ENCODE data around the gene KLHL7. TPM values are rescaled to one million over a fixed set of nuclear protein-coding genes. Genes with fewer than 3 reads are reported as not detected.

The KLHL7 gene
- total and polyA plus RNA-seq, 9 of the 15 experiments (the other 6 are each of a cell fraction or from before 2014, with no cell fraction given): 4.2 to 63.1 (median 32.3) TPM

GRCh38 chr7:23114896-23115295, 9.3 kb downstream of the KLHL7 start:
- DNase-seq (ENCODE audit: extremely low read depth in 1 of 4, low spot score in 3 of 4): no peak
- CTCF ChIA-PET (ENCODE audit: low intra/inter-chr PET ratio): no interaction called here
- H3K79me2 ChIP-seq (ENCODE audit: control insufficient read depth, insufficient read depth, low read length): no peaks in the 10 kb centered on the region
- H3K27ac ChIP-seq (ENCODE audit: extremely low read depth, low read depth, low read length): no peak overlapping the region
- H3K36me3 ChIP-seq (ENCODE audit: control insufficient read depth, insufficient read depth, low read length): no peaks in the 10 kb centered on the region
- no peaks in the 10 kb centered on the region for H3K9me1 ChIP-seq (ENCODE audit: control insufficient read depth, insufficient read depth, low read length)
- WGBS (ENCODE audit: insufficient coverage, low coverage, missing lambda C conversion rate): 70% methylated on average over 3 of the region's 3 CpGs
- in situ Hi-C loops (cut with MboI): no loop called here
- no peak for FAIRE-seq
- H3K4me1 ChIP-seq (replicated peaks in 1 of 2; ENCODE audit: control insufficient read depth in 2 of 2, insufficient read depth in 2 of 2, low read length in 2 of 2): no peaks in the 10 kb centered on the region
- POLR2A ChIA-PET: interaction anchor here (0.6 to 2.2 kb wide), 3 partner anchors 9 to 122 kb away, joined by 3 to 11 read pairs (median 9); partner anchors contain the start of gene KLHL7
- H3K4me2 ChIP-seq (ENCODE audit: insufficient read depth, low read length): no peak overlapping the region
- no peaks in the 10 kb centered on the region for H3K27me3 ChIP-seq (ENCODE audit: control insufficient read depth in 2 of 2, insufficient read depth in 2 of 2, low read length in 2 of 2)
- intact Hi-C loops (cut with micrococcal nuclease): no loop called here
- no peak overlapping the region for H3K4me3 ChIP-seq
- ATAC-seq: no peak
- BruUV-seq (replicated peaks): no TSS peak
- H3K9me3 ChIP-seq (replicated peaks; ENCODE audit: control insufficient read depth, insufficient read depth, low read depth, low read length): no peaks in the 10 kb centered on the region
- no peak overlapping the region for H2AFZ ChIP-seq (ENCODE audit: low read depth, low read length)
- no peak for TF ChIP-seq TCF7L2 (IDR thresholded peaks at IDR 0.05; ENCODE audit: low read depth, low read length)
- no peak for TF ChIP-seq POLR3A (IDR thresholded peaks at IDR 0.05; ENCODE audit: borderline replicate concordance, extremely low read depth, insufficient read depth, insufficient read length)
- TF ChIP-seq TEAD1 (CRISPR knock-in tag; IDR thresholded peaks at IDR 0.05): no peak
- TF ChIP-seq HMGN3 (IDR thresholded peaks at IDR 0.05; ENCODE audit: borderline replicate concordance, extremely low read depth, insufficient read length, low read depth, low read length): no peak
- TF ChIP-seq HES1 (IDR thresholded peaks at IDR 0.05; ENCODE audit: low read depth): no peak
- TF ChIP-seq MAX (CRISPR knock-in tag; IDR thresholded peaks at IDR 0.05): no peak
- H4K20me1 ChIP-seq (replicated peaks; ENCODE audit: control insufficient read depth, insufficient read depth, low read length): no peaks in the 10 kb centered on the region
- no peak overlapping the region for H3K9ac ChIP-seq (ENCODE audit: insufficient read depth in 1 of 2, low read depth in 2 of 2, low read length in 2 of 2)

All from K562 (cell line).